GM12801 (cell line): ENCODE data around the gene TMPRSS5.

Experiments
- TF ChIP-seq, protein P1 (sequence below): IDR thresholded peaks from one replicate; pipeline ENCODE4 v1.5.1; 2011; ENCODE audit warnings: control low read depth; ENCODE audit not compliant: insufficient read length; ENCODE audit errors: extremely low read depth

TMPRSS5 gene

DNA sequence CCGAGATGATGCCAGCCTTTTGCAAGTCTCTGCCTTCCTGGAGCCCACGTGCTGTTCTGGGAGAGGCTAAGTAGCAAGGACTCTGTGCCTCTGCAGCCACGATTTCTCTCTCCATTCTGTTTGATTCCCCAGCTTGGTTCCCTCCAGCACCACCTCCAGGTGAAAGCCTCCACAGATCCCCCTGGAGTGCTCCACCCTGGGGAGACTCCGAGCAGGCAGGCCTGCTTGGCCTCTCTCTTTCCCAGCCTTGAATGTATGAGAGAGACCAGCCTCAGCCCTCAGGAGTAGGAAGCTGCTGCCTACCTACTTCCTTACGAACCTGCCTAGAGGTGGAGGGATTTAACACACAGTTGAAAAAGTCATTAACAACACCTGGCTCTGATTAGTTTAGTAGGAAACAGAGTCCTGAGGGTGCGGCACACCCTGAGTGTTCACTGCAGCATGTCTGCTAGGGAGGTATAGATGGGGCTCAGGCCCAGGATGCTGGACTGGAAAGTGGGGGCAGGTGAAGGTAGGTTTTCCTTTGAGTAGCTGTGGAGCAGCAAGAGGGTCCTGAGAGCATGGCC is 22.5 kb downstream of the TMPRSS5 start:
- TF ChIP-seq, protein P1, sequence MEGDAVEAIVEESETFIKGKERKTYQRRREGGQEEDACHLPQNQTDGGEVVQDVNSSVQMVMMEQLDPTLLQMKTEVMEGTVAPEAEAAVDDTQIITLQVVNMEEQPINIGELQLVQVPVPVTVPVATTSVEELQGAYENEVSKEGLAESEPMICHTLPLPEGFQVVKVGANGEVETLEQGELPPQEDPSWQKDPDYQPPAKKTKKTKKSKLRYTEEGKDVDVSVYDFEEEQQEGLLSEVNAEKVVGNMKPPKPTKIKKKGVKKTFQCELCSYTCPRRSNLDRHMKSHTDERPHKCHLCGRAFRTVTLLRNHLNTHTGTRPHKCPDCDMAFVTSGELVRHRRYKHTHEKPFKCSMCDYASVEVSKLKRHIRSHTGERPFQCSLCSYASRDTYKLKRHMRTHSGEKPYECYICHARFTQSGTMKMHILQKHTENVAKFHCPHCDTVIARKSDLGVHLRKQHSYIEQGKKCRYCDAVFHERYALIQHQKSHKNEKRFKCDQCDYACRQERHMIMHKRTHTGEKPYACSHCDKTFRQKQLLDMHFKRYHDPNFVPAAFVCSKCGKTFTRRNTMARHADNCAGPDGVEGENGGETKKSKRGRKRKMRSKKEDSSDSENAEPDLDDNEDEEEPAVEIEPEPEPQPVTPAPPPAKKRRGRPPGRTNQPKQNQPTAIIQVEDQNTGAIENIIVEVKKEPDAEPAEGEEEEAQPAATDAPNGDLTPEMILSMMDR = no peak

- TF ChIP-seq, protein P1 = no peak
These were observed 24.2 kb downstream of the TMPRSS5 start for GRCh38 chr11:113681711-113682413.

GRCh38 chr11:113681282-113681681 is 24.8 kb downstream of the TMPRSS5 start:
- TF ChIP-seq, protein P1 = no peak

DNA sequence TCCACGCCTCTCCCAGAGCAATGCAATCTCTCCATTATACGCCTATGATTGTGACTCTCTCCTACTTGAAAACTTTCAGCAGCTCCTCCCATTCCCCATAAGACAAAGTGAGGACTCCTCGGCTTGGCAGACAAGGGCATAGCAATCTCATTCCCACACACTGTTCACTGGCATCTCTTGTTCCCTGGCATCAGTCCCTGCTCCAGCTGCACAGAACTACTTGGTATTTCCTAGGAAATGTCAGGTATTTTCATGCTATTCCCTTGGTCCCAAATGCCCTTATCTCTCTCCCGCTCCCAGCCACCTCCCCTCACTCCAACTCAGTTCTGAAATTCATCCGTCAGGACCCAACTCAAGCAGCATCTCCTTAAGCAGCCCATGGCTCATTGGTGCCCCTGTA is 28.4 kb downstream of the TMPRSS5 start:
- TF ChIP-seq, protein P1 = no peak

- TF ChIP-seq, protein P1 = no peak
These were observed 30.5 kb downstream of the TMPRSS5 start for GRCh38 chr11:113675565-113675964.

DNA sequence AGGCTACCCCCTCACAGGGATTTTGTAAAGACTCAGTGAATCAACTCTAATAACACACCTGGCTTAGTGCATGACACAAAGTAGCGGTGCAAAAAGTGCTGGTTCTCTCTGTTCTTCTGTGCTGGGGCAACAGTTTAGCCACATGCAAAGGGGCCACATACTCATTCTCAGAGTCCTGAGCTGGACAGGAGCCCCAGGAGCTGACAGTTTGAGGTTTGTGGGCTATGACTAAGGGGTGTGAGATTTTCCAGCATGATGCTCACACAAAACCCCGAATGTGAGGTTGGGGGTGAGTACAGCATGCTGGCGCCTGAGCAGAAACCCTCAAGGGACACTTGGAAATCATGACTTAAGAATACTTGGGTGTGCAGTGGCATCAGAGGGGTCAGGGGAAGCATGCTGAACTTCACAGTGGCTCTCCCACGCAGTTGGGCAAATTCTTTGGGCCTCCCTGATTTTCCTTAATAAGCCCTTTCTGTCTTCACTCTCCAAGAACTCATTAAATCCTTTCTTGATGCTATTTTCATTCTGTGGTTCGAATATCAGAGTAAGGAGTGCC is 31.0 kb downstream of the TMPRSS5 start:
- TF ChIP-seq, protein P1 = no peak

DNA sequence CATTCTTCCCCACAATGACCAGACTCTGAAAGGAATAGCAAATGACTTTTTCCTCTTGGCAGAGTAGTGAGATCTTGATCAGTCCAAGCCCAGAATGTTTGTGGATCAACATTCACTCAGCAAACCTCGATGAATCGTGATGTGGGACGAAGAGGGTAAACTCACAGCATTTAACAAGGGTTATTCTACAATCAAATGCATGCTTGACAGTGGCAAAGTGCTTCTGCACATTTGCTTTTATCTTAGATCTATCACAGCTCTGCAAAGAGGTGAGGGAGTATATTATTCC is 31.8 kb downstream of the TMPRSS5 start:
- TF ChIP-seq, protein P1 = no peak
